ENCODE data around the gene HERC4.

GRCh38 chr10:68010426-68010940, 64.6 kb downstream of the HERC4 start:
- no peak for TF ChIP-seq CTCF (conservative IDR thresholded peaks at IDR 0.05; ENCODE audit: low read depth, low read length)
- TF ChIP-seq EZH2 (IDR thresholded peaks at IDR 0.05; ENCODE audit: low read length, unreplicated experiment): no peak
- TF ChIP-seq EZH2phosphoT487 (IDR thresholded peaks at IDR 0.05; ENCODE audit: borderline replicate concordance, low read length): no peak

All from PC-3 (cell line).